HTERT RPE-1 (cell line): ENCODE data around the gene TFCP2.

Experiments used
- in situ Hi-C: fragments of 300-500 bp; cut with MboI; formaldehyde crosslinking; loops from 4 replicates; pipeline ENCODE4 v1.14.3; 2020; ENCODE audit warnings: low sequenced_read_pairs

The TFCP2 gene

GRCh38 chr12:51197736-51198567 lies 25.0 kb upstream of the TFCP2 start:
- in situ Hi-C loops = no loop called here

GRCh38 chr12:51196547-51196946 lies 23.6 kb upstream of the TFCP2 start:
- in situ Hi-C loops = no loop called here

- in situ Hi-C loops = no loop called here
Observed at GRCh38 chr12:51195841-51196240, 22.9 kb upstream of the TFCP2 start.

- in situ Hi-C loops = no loop called here
Observed at GRCh38 chr12:51192284-51192671, 19.3 kb upstream of the TFCP2 start.

- in situ Hi-C loops = no loop called here
Observed at GRCh38 chr12:51191516-51192283, 18.8 kb upstream of the TFCP2 start.

GRCh38 chr12:51190820-51191219 lies 17.9 kb upstream of the TFCP2 start:
- in situ Hi-C loops = no loop called here

- in situ Hi-C loops = no loop called here
Observed at GRCh38 chr12:51189790-51190355, 16.9 kb upstream of the TFCP2 start.

- in situ Hi-C loops = no loop called here
Observed at GRCh38 chr12:51188359-51189051, 15.6 kb upstream of the TFCP2 start.

GRCh38 chr12:51187370-51187987 lies 14.5 kb upstream of the TFCP2 start:
- in situ Hi-C loops = no loop called here

- in situ Hi-C loops = no loop called here
Observed at GRCh38 chr12:51186465-51187085, 13.6 kb upstream of the TFCP2 start.

GRCh38 chr12:51185171-51185717 lies 12.3 kb upstream of the TFCP2 start:
- in situ Hi-C loops = no loop called here

- in situ Hi-C loops = no loop called here
Observed at GRCh38 chr12:51183816-51184215, 10.9 kb upstream of the TFCP2 start.

- in situ Hi-C loops = no loop called here
Observed at GRCh38 chr12:51183349-51183748, 10.4 kb upstream of the TFCP2 start.

- in situ Hi-C loops = no loop called here
Observed at GRCh38 chr12:51181558-51181957, 8.6 kb upstream of the TFCP2 start.

- in situ Hi-C loops = no loop called here
Observed at GRCh38 chr12:51177897-51178296, 5.0 kb upstream of the TFCP2 start.

- in situ Hi-C loops = no loop called here
Observed at GRCh38 chr12:51174501-51174900, 1.6 kb upstream of the TFCP2 start.

- in situ Hi-C loops = no loop called here
Observed at GRCh38 chr12:51171884-51172514, 936 bp downstream of the TFCP2 start.

- in situ Hi-C loops = no loop called here
Observed at GRCh38 chr12:51163795-51164194, 9.1 kb downstream of the TFCP2 start.

GRCh38 chr12:51162217-51162616 lies 10.7 kb downstream of the TFCP2 start:
- in situ Hi-C loops = no loop called here
